ENCODE measurements around the gene SLC18A3. TPM values are rescaled to one million over a fixed set of nuclear protein-coding genes. Genes with fewer than 3 reads are reported as not detected.

The SLC18A3 gene
- polyA plus RNA-seq, 1 of the 3 experiments (the other 2 are of a cell fraction), result 1.7 TPM

DNA sequence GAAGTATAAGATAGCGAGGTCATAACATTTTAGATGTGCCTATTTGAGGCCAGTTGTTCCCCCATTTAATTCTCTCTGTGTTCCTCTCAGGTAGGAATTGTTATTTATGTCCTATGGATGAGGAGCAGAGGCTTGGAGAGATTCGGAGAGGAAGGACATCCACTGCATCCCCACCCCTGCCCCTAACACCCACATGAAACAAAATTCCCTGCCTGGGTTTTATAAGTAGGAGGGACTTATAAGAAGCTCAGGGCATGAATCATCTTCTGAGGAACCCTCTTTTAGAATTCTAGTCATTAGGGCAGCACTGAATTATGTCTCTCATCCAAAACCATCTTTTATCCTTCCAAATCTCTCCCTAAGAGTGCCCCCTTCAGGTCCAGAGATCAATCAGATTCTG is 8.7 kb downstream of the SLC18A3 start:
- no peaks in the 10 kb centered on the region for H4K20me1 ChIP-seq (ENCODE audit: insufficient read depth)
- no peak overlapping the region for H3K4me2 ChIP-seq
- no peak overlapping the region for H2AFZ ChIP-seq (ENCODE audit: low read depth)
- no peaks in the 10 kb centered on the region for H3K9me2 ChIP-seq
- no peak for TF ChIP-seq EP300 (IDR thresholded peaks at IDR 0.05; ENCODE audit: borderline replicate concordance in 1 of 2, low read depth in 1 of 2, low read length in 1 of 2)
- TF ChIP-seq, protein P1, sequence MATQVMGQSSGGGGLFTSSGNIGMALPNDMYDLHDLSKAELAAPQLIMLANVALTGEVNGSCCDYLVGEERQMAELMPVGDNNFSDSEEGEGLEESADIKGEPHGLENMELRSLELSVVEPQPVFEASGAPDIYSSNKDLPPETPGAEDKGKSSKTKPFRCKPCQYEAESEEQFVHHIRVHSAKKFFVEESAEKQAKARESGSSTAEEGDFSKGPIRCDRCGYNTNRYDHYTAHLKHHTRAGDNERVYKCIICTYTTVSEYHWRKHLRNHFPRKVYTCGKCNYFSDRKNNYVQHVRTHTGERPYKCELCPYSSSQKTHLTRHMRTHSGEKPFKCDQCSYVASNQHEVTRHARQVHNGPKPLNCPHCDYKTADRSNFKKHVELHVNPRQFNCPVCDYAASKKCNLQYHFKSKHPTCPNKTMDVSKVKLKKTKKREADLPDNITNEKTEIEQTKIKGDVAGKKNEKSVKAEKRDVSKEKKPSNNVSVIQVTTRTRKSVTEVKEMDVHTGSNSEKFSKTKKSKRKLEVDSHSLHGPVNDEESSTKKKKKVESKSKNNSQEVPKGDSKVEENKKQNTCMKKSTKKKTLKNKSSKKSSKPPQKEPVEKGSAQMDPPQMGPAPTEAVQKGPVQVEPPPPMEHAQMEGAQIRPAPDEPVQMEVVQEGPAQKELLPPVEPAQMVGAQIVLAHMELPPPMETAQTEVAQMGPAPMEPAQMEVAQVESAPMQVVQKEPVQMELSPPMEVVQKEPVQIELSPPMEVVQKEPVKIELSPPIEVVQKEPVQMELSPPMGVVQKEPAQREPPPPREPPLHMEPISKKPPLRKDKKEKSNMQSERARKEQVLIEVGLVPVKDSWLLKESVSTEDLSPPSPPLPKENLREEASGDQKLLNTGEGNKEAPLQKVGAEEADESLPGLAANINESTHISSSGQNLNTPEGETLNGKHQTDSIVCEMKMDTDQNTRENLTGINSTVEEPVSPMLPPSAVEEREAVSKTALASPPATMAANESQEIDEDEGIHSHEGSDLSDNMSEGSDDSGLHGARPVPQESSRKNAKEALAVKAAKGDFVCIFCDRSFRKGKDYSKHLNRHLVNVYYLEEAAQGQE (IDR thresholded peaks at IDR 0.05; ENCODE audit: low read depth, low read length), result no peak
- TF ChIP-seq EZH2phosphoT487 (IDR thresholded peaks at IDR 0.05; ENCODE audit: borderline replicate concordance, low read depth), result no peak
- TF ChIP-seq, protein P2, sequence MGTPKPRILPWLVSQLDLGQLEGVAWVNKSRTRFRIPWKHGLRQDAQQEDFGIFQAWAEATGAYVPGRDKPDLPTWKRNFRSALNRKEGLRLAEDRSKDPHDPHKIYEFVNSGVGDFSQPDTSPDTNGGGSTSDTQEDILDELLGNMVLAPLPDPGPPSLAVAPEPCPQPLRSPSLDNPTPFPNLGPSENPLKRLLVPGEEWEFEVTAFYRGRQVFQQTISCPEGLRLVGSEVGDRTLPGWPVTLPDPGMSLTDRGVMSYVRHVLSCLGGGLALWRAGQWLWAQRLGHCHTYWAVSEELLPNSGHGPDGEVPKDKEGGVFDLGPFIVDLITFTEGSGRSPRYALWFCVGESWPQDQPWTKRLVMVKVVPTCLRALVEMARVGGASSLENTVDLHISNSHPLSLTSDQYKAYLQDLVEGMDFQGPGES (IDR thresholded peaks at IDR 0.05; ENCODE audit: low read depth, low read length), result no peak
- no peak for TF ChIP-seq RCOR1 (IDR thresholded peaks at IDR 0.05; ENCODE audit: low read length)
- TF ChIP-seq, protein P3, sequence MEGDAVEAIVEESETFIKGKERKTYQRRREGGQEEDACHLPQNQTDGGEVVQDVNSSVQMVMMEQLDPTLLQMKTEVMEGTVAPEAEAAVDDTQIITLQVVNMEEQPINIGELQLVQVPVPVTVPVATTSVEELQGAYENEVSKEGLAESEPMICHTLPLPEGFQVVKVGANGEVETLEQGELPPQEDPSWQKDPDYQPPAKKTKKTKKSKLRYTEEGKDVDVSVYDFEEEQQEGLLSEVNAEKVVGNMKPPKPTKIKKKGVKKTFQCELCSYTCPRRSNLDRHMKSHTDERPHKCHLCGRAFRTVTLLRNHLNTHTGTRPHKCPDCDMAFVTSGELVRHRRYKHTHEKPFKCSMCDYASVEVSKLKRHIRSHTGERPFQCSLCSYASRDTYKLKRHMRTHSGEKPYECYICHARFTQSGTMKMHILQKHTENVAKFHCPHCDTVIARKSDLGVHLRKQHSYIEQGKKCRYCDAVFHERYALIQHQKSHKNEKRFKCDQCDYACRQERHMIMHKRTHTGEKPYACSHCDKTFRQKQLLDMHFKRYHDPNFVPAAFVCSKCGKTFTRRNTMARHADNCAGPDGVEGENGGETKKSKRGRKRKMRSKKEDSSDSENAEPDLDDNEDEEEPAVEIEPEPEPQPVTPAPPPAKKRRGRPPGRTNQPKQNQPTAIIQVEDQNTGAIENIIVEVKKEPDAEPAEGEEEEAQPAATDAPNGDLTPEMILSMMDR (IDR thresholded peaks at IDR 0.05), result no peak
- no peak for TF ChIP-seq GABPA (IDR thresholded peaks at IDR 0.05; ENCODE audit: low read depth)
- TF ChIP-seq POLR2AphosphoS5 (IDR thresholded peaks at IDR 0.05; ENCODE audit: low read depth, low read length), result no peak
- TF ChIP-seq NFIC (IDR thresholded peaks at IDR 0.05; ENCODE audit: borderline replicate concordance), result no peak
- no peak for TF ChIP-seq GATA2 (CRISPR knock-in tag; IDR thresholded peaks at IDR 0.05)
- no peak for TF ChIP-seq TEAD4 (IDR thresholded peaks at IDR 0.05; ENCODE audit: borderline replicate concordance, insufficient read depth)
- TF ChIP-seq CHD2 (IDR thresholded peaks at IDR 0.05; ENCODE audit: low read length, partially characterized antibody), result no peak
- no peak for TF ChIP-seq RAD21 (IDR thresholded peaks at IDR 0.05; ENCODE audit: low read length)
- TF ChIP-seq ELF1 (IDR thresholded peaks at IDR 0.05), result no peak
- TF ChIP-seq RXRA (IDR thresholded peaks at IDR 0.05; ENCODE audit: borderline replicate concordance, low read depth), result no peak
- H3K4me1 ChIP-seq (ENCODE audit: control insufficient read depth in 1 of 2, insufficient read depth in 2 of 2, low read depth in 1 of 2, low read length in 1 of 2), result peaks cover 0 to 57% of the 10 kb centered on the region in 2 experiments; a peak in 1 of 4 replicates
- H3K36me3 ChIP-seq (replicated peaks in 1 of 2; ENCODE audit: control insufficient read depth in 1 of 2, insufficient read depth in 2 of 2, low read length in 1 of 2), result no peaks in the 10 kb centered on the region
- H3K27me3 ChIP-seq (ENCODE audit: insufficient read depth), result no peaks in the 10 kb centered on the region
- no peaks in the 10 kb centered on the region for H3K9me3 ChIP-seq
- DNase-seq, result no peak
- H3K79me2 ChIP-seq (ENCODE audit: insufficient read depth), result no peaks in the 10 kb centered on the region
- no peak overlapping the region for H3K27ac ChIP-seq (ENCODE audit: low read depth in 2 of 2, low read length in 1 of 2)
- ChIA-PET CTCF (interaction anchor here (1.0 kb wide), 3 partner anchors 14 to 30 kb away, joined by 3 to 5 read pairs (median 3); no protein-coding TSS in a partner anchor), POLR2A (interaction anchor here (0.6 kb wide), 1 partner anchor 143 kb away, joined by 3 read pairs; no protein-coding TSS in a partner anchor)
- H3K9ac ChIP-seq, result no peak overlapping the region
- WGBS (ENCODE audit: low lambda C conversion rate), result 33% methylated on average over 2 of the region's 2 CpGs
- H3F3A ChIP-seq (replicated peaks; ENCODE audit: insufficient read depth), result no peaks in the 10 kb centered on the region
- no peak overlapping the region for H3K4me3 ChIP-seq (ENCODE audit: low read depth in 2 of 2, low read length in 1 of 2)
